ENCODE measurements around the gene NLRC5. TPM values are rescaled to one million over a fixed set of nuclear protein-coding genes. Genes with fewer than 3 reads are reported as not detected.
"Not testable (repeated sequence)": the region's sequence is repeated elsewhere in the genome, so short reads cannot be mapped to it uniquely, and the experiment has no call there.

NLRC5 gene
- total RNA-seq, 1 donor from 2014 or later: 2.0 TPM

DNA sequence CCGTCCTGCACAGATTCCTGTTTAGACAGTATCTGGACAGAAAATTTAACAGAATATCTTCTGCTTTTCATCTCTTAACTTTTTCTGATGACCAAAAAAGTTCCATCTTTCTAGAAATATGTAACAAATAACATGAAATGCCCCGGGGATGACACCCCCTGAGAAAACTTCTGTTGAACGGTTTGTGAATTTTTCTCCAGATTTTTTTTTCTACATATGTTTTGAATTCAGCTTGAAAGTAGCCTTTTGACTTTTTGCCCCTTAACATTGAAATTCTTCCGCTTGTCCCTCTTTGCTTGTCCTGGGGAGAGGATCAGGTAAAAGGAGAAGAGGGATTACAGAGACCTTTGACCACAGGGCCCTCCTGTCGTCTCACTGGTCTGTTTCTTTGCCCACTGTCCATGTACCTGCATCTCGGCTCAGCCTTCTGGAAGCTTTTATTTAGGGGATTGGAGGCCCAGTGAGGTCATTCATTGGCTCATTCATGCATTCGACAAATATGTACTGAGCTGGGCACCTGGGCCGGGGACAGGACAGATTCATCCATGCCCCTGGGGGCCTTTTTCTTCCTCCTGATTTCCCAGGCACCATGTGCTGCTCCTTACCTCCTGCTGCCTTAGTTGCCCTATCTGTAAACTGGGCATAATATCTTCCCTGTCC, 83.4 kb downstream of the NLRC5 start:
- DNase-seq: no peak

DNA sequence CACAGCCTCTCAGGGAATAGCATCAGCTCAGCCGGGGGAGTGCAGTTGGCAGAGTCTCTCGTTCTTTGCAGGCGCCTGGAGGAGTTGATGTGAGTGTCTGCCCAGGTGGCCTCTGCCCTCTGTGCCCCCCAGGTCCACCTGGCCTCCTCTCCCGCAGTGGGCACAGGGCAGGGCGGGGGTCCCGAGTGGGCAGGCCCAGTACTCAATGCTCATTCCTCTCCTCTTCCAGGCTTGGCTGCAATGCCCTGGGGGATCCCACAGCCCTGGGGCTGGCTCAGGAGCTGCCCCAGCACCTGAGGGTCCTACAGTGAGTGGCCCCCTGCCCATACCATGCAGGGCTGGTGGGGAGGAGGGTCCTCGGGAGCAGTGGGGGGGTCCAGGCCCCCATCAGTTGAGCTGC, 88.4 kb downstream of the NLRC5 start:
- DNase-seq: no peak

DNA sequence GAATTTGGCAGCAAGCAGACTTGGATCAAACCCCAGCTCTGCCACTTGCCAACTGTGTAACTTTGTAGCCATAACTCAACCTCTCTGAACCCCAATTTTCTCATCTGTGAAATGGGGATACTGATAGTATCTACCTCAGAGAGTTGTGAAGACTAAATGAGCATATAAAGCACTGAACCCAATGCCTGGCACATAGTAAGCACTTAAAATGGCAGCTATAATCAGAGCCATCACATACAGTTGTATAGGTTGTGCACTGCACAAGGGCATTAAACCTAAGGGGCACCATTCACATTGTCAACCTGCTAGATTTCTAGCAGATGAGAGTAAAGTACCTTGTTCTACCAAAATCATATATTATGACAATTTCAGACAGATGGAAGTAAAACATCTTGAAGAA, 92.4 kb downstream of the NLRC5 start:
- DNase-seq: no peak

DNA sequence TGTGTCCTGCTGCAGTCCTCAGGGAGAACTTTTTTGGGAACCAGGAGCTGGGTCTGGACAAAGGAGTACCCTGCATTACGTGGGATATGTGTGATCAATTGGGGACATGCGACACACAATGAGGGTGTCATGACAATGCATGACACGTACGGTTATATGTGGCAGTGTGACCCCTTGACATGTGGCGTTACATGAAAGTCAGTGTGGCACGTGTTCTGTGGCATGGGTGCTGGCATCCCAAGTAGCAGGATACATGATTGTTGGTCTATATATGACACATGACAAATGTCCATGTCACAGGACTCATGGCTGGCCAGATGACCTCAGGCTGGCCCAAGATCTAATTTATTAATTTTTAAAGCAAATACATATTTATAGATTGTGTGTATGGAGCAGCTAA, 93.3 kb downstream of the NLRC5 start:
- DNase-seq: no peak

DNA sequence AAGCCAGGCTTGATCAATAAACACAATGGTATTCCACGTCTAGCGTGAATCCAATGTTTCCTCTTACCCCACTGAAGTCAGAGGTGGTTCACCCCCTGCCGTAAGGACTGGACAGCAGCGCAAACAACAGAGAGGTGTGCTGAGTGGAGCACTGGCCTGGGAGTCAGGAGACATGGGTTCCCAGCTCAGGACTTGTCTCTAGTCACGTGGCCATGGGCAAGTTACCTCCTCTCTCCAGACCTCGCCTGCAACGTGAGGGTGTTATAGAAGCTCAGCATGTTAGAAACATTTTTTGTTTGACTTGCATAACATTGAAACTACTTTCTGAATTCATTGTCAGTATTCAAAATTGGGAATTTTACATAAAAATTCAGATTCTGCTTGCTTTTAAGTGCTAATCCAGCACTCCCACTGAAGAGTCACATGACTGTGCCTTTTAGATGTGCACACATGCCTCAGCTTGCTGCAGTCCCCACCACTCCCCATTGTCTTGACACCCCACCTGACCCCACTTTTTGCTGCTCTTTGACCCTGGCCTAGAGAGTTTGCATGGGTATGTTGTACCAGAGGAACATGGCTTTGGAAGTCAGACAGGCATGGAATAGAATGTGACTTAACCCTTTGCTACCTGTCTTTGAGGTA, 94.2 kb downstream of the NLRC5 start:
- no peak for DNase-seq

DNA sequence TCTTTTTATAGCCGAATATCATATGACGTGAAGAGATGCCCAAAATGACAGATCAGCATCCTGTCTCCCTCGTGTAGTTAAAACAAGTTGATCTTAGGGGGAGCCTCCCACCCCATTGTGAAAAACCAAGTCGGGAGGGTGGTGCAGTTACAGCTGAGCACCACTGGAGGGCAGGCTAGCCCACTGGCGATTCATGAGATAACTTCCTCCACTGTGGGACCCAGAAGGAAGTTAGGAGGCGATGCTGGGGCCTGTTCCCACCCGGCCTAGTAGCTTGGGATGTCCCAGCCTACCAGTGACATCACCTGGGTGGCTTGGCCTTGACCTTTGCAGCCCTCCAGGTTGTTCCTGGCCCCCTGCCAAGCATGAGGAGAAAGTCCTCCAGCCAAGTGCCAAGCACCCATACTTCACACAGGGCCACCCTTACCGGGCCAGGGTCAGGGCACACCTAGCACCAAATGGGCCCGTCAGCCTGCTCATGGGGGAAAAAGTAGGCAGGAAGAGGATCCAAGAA, 95.0 kb downstream of the NLRC5 start:
- DNase-seq: peak; percentile 15

DNA sequence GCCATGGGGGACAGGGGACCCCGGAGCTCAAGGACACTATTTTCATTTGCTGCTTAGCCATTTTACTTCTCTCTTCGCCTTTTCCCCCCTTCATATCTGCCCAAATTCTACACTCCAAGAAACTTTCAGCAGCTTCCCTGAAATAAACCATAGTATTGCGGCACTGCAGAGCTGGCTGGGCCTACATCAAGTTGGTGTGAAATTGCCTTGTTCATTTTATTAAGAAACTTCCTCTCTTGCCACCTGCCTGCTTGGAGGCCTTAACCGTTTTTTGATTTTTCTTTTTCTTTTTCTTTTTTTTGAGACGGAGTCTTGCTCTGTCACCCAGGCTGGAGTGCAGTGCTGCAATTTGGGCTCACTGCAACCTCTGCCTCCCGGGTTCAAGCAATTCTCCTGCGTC, 95.6 kb downstream of the NLRC5 start:
- no peak for DNase-seq

DNA sequence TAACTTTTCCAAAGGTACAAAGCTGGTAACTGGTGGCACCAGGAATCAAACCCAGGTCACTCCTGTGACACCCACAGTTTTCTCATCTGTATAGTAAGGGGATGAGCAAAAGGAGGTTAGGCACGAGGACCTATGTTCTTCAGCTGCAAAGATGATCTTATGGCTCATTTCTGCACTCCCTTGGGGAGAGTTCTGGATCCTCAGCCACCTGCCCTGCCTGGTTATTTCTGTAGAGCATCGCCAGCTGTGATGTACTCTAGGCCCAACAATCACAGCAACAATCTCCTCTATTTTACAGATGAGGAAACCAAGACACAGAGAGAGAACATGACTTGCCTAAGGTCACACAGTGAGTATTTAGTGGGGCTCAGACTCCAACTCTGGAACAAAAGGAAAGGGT, 97.6 kb downstream of the NLRC5 start:
- no peak for DNase-seq

DNA sequence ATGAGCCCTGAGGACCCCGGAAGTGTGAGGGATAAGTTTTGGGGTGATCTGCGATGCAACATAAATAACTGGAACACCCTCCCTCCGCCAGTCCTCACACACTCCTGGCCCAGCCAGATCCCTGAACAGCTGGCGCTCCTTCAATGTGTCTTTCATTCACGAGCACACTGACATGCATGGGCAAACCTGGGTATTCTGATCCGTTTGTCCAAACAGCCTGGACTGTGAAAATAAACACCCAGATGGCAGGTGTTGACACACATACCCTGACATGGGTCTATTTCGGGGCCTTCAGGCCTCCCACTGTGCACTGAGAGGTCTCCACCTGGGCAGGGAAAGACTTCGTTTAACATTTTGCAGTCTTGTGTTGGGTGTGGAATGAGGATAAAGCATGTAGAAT, 100.0 kb downstream of the NLRC5 start:
- no peak for DNase-seq

DNA sequence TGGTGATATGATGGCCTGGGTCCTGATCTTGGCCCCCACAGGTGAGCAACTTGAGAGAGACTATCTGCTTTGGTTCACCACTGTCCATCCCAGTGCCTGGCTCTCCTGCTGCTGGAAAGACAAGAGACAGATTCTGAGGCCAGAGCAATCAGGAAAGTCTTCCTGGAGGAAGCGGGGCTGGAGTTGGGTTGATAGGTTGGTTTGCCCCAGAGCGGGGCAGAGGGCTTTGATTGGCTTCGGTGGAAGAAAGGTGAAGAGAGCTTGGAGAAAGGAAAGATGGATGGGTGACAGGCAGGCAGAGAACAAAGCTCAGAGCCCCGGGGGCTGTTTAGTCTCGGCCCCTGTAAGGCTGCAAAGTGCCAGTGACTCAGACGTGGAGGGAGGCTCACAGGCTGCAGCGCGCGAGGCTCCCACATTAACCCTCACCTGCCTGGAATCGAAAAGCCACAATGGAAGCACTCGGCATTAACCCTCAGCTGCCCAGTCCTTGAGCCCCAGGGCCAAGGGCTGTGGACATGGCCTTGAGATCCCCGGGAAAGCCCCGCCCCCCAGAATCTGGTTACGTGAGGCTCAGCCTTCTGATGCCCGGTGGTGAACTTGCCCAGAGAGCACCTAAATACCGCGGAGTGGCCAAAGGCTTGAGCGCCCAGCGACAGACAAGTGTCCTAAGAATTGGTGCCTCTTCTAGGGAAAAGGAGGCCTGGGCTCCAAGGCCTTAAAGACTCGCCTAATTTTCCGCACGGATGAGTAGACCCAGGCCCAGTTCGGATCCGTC, 102.0 kb downstream of the NLRC5 start:
- DNase-seq: no peak

DNA sequence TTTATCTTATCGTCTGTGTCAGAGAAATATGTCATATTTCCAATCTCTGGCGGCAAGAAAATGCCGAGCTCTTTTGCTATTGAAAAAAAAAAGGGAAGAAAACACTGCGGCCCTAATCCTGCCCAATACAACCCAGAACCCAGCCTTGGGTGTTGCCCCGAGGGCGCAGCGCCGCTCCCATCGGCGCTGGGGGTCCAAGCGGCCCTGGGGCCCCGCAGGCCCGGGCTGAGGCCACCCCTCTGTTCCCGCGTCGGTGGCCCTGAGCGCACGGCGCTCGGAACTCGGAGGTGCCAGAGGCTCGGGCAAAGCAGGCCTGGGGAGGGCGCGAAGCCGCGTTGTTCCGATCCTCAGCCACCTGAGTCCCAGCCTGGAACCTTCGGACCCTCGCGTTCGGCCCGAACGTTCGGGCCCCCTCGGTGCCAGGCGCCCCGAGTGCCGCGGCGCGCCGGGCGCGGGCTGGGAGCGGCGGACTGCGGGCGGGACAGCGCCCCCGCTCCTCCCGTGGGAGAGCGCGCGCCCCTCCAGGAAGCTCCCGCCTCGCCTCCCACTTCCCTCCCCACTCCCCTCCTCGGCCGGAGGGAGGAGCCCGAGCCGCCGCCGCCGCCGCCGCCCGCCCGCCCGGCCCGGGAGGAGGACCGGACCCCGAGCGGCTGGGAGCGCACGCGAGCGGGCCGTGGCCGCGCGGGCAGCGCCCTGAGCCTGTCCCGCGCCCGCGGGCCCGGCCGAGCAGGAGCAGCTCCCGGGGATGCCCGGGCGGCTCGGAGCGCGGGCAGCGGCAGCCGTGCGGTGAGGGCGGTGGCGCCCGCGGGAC, 102.8 kb downstream of the NLRC5 start, which contains the start of gene CPNE2:
Gene CPNE2 (plus strand): TSS at position 609 of the 811 bp plus-strand sequence. CDS start 18,160 bp downstream, outside the sequence.
- DNase-seq: peak; percentile 53

DNA sequence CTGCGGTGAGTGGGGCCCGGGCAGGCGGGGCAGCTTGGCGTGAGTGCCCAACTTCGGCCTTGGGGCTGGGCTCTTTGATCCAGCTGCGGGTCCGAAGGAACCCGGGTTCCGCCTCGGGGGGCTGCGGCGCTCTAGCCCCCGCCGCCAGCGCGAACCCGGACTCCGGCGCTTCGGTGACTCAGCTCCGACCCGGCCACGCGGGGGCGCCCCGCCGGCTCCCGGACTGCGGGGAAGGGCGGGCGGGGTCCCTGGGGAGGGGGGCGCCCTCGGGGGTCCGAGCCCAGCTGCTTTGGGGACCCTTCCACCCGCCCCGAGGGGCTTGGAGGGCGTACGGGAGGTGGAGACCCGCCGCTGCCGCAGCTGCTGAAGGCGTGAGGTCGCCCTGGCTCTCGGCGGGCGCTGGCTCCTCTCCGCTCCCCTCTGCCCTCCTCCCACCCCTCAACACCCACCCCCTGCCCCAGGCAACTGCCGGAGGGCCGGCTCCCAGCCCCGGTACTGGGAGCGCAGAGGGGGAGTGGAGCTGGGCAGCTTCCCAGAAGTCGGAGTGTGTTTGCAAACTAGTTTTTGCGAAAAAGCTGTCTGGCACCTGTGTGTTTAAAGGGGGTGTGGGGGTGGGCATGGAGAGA, 103.5 kb downstream of the NLRC5 start:
- no peak for DNase-seq

DNA sequence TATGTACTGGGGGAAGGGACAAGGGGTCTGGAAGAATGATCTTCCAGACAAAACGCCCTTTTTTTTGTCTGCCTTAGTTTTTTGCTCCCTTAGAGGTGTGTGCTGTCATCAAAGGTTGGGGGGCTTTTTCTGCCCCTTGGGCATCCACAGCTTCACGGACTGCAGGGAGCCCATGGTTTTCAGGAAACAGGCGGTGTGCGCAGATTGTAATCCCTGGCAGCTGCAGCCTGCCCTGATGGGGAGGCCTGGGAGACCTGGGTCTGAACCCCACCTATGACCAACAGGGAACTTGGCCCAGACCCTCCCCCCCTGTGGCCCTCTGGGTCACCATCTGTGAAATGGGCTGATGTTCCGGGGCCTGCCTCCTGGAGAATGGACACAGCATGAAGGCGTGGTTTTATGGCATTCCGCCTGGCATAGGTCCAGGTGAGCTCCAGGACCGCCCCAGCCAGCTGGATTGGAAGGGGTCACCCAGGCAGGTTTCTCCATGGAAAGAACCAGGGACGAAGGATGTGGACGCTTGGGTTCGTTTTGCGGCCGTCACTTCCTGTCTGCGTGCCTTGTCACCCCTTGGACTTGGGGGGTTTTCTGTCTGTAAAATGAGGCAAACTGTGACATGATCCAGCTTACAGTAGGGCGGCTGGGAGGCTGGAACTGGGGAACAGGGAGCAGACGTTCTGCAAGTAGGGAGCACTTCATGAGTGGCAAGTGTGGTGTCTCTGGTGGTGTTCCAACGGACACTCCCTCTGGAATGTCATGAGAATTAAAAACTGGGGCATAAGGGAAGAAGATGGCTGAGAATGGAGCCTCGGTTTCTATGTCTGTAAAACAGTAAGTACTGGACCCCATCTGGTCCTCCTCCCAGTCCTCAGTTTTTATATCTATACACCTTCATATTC, 104.6 kb downstream of the NLRC5 start:
- DNase-seq: no peak

DNA sequence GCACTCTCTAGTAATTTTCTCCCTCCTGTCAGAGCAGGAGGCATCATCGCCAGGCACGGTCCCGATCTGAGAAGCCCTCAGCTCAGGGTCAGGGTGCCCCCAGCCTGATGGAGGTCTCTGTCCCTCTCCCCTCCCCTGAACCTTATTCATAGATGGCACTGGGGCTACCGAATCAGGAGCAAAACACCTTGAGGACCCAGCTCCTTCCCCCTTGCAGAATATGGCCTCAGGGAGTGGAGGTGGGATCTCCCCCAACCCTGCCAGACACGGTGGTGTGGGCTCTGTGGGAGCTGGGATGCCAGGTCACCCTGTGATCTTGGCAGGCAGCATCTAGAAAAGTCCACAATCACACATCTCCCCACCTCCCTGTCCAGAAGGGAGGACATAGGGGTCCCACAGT, 105.6 kb downstream of the NLRC5 start:
- DNase-seq: no peak

DNA sequence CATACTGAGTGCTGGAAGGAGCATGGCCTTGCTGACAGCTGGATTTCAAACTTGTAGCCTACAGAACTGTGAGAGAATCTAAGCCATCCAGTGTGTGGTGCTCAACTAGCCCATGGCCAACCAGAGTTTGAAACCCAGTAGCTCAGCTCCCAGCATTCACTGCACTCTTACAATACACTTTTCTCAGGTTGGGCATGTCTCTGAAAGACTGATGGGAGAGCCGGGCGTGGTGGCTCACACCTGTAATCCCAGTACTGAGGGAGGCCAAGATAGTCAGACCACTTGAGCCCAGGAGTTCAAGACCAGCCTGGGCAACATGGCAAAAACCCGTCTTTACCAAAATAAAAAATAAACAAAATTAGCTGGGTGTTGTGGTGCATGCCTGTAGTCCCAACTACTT, 106.8 kb downstream of the NLRC5 start:
- DNase-seq: no peak

DNA sequence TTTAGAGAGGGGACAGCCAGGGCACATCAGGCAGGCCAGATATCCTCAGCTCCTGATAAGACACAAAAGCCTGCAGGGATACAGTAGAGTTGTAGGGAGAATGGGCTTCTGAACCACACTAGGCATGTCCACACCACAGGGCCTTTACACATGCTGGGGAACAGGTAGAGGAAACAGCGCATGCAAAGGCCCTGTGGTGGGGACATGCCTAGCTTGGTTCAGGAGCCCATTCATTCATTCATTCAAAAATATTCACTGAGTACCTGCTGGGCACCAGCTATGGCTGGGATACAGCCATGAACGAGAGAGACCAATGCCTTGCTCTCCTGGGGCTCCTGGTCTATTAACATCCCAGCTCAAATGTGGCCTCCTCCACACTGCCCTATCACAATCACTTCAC, 107.4 kb downstream of the NLRC5 start:
- DNase-seq: no peak

DNA sequence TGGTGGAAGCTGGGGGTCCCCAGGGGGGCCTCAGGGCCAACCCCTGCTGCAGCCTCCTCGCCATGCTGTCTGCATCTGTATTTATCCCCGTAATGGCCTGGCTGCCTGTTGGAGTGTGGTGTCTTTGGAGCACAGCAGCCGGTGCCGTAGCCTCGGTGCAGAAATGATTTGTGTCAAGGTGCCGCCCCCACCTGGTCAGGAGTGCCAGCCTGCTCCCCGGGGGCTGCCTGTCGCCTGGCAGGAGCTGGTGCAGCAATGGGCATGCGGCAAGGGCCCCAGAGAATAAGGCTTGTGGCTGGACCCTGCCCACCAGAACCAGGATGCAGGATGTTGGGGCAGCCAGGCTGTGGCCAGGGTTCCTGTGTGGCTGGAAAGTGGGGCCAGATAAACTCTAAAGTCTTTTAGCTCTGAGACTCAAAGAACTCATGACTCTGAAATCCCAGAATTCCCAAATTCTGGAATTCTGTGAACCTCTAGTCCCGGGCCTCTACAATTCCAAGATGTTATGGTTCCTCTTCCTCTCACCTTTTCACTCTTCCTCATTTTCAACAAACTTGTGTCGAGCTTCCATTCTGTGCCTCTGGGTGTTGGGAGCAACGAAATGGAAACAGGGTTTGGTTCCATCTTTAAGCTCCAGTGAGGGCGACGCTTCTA, 109.0 kb downstream of the NLRC5 start:
- DNase-seq: no peak

DNA sequence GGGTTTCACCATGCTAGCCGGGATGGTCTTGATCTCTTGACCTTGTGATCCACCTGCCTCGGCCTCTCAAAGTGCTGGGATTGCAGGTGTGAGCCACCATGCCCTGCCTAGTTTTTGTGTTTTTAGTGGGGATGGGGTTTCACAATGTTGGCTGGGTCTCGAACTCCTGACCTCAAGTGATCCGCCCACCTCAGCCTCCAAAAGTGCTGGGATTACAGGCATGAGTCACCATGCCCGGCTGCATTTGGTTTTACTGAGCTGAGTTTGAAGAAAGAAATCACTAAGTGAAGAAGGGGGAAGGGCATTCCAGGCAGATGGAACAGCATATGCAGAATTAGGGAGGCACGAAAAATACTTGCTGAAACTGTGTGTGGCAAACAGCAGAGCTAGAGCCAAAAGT, 110.6 kb downstream of the NLRC5 start:
- DNase-seq: not testable (repeated sequence)

DNA sequence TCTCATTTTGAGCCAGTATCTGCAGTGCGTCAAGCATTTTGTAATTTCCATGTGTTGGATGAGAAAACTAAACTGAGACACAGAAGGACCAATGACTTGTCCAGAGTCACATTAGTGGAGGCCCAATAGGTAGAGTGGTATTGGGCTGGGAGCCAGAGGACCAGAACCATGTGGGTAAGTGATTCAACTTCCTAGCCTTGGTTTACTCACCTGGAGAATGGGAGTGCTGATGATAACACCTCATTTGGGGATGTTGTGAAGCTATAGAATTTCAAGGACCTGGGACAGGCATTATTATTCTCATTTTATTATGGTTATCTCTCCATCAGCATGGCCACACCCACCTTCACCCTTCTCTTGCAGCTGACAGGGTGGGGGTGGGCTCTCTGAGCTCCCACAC, 111.1 kb downstream of the NLRC5 start:
- no peak for DNase-seq

Measured in occipital lobe (tissue), 2 donors.